Measurements from ENCODE around the gene LRCOL1. TPM values are rescaled to one million over a fixed set of nuclear protein-coding genes. Genes with fewer than 3 reads are reported as not detected.

Gene LRCOL1
- polyA plus RNA-seq, 3 donors, result not detected

DNA sequence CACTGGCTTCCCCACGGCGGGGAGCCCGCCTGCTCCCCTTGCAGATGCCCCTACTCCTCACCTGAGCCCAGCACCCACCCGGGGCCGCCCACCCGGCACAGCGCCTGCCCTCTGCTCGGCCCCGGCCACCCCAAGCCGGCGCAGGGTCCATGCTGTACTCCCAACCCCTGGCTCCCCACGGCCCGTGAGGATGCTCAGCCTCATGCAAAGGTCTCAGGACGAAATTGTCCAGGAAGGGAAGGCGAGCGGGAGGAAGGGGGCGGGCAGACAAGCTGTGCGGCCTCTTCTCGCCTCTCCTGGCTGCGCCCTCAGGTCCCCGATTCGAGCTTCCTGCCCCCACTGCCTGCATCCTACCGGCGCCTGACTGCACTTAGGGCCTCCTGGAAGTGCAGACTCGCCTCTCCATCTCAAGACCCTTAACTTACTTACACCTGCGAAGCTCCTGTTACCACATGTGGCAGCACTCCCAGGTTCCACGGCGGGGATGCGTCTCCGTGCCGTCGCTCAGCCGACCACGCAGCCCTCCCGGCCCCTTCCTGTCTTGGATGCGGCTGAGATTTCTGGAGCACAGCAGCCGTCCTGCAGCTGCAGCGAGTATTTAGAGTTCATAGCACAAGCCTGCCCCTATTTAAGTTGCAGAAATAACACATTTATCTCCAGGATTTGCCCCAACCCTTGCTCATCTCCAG, 18.0 kb downstream of the LRCOL1 start:
- peaks cover 0 to 6% of the 10 kb centered on the region in 2 donors for H3K4me1 ChIP-seq (ENCODE audit: control insufficient read depth in 1 of 2, insufficient read depth in 2 of 2, low read length in 2 of 2)
- DNase-seq, result no peak
- peaks cover 6% of the 10 kb centered on the region for H3K4me1 Mint-ChIP-seq

DNA sequence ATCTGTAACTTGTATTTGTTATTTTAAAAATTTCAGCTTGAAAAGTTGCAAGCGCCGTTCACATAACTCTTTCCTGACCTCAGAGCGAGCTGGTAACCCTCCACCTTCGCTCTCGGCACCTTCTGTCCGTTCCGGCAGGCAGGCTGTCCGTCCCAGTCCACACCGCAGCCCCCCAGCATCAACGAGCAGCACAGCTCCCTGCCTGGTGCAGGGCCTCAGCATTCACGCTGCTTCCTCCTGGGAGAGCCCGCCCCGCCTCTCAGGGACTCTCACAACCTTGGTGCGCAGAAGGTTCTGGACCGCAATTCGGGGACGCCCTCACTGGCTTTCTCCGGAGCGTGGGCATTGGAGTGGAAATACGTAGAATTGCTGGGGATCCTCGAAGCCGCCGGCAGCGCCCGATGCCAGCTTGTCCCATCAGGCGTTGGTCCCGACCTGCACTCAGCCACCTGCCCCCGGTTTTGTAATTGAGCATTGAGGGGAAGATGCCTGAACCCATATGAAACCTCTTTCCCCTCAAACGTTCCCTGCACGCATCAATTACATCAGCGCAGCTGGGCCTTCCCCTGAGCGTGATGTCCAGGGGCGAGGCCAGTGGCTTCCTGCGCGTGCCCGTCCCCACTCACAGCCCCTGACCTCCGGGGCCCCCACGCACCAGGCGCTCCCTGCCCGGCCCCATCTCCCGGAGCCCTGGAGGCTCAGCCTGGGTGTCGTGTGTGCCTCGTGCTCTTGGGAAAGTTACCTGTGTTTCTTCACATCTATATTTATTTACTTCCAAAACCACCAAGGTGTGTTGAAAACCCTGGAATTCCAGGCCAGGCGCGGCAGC, 19.1 kb downstream of the LRCOL1 start:
- H3K36me3 ChIP-seq (replicated peaks in 1 of 2; ENCODE audit: control insufficient read depth in 1 of 2, insufficient read depth in 2 of 2, low read length in 2 of 2), result no peaks in the 10 kb centered on the region
- H3K4me1 ChIP-seq (ENCODE audit: control insufficient read depth in 1 of 2, insufficient read depth in 2 of 2, low read length in 2 of 2), result peaks cover 0 to 5% of the 10 kb centered on the region in 2 donors
- no peaks in the 10 kb centered on the region for H3K36me3 Mint-ChIP-seq
- H3K4me1 Mint-ChIP-seq, result peaks cover 4% of the 10 kb centered on the region
- H3K9ac ChIP-seq (ENCODE audit: insufficient read depth, low read length, poor library complexity, severe bottlenecking), result no peak overlapping the region
- H3K27ac ChIP-seq (ENCODE audit: low read depth in 1 of 2, low read length in 2 of 2), result no peak overlapping the region
- H3K9me3 Mint-ChIP-seq, result peaks cover 0 to 11% (median 4%) of the 10 kb centered on the region in 7 donors
- no peak overlapping the region for H3K4me2 ChIP-seq (replicated peaks; ENCODE audit: extremely low read depth, low read length, poor library complexity, severe bottlenecking)
- WGBS (ENCODE audit: insufficient coverage), result 96% methylated on average over 40 of the region's 45 CpGs
- H2AFZ ChIP-seq (ENCODE audit: insufficient read depth, low read depth, low read length, poor library complexity, severe bottlenecking), result no peak overlapping the region
- no peaks in the 10 kb centered on the region for H3K79me2 ChIP-seq (ENCODE audit: insufficient read depth, low read length)
- intact Hi-C loops (cut with micrococcal nuclease), result no loop called here
- no peaks in the 10 kb centered on the region for H3K9me3 ChIP-seq (replicated peaks in 1 of 2; ENCODE audit: control insufficient read depth in 1 of 2, insufficient read depth in 1 of 2, low read length in 2 of 2)
- TF ChIP-seq, protein P1, sequence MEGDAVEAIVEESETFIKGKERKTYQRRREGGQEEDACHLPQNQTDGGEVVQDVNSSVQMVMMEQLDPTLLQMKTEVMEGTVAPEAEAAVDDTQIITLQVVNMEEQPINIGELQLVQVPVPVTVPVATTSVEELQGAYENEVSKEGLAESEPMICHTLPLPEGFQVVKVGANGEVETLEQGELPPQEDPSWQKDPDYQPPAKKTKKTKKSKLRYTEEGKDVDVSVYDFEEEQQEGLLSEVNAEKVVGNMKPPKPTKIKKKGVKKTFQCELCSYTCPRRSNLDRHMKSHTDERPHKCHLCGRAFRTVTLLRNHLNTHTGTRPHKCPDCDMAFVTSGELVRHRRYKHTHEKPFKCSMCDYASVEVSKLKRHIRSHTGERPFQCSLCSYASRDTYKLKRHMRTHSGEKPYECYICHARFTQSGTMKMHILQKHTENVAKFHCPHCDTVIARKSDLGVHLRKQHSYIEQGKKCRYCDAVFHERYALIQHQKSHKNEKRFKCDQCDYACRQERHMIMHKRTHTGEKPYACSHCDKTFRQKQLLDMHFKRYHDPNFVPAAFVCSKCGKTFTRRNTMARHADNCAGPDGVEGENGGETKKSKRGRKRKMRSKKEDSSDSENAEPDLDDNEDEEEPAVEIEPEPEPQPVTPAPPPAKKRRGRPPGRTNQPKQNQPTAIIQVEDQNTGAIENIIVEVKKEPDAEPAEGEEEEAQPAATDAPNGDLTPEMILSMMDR (IDR thresholded peaks at IDR 0.05), result no peak
- no peak overlapping the region for H3K4me3 ChIP-seq (replicated peaks in 1 of 3; ENCODE audit: low read depth in 2 of 3, low read length in 3 of 3)
- DNase-seq, result no peak
- H3K27ac Mint-ChIP-seq, result peak overlapping the region in 1 of 7 donors; percentile 54
- H4K20me1 ChIP-seq (ENCODE audit: insufficient read depth, low read length), result no peaks in the 10 kb centered on the region
- H3K4me3 Mint-ChIP-seq, result no peak overlapping the region
- peaks cover 13 to 25% (median 13%) of the 10 kb centered on the region in 3 donors for H3K27me3 Mint-ChIP-seq (ENCODE audit: low read depth in 3 of 3)
- peaks cover 0 to 4% of the 10 kb centered on the region in 2 donors for H3K27me3 ChIP-seq (ENCODE audit: control insufficient read depth in 2 of 2, insufficient read depth in 2 of 2, low read length in 2 of 2)

More for the DNA sequence above, 18.0 kb downstream of the LRCOL1 start:
- no peaks in the 10 kb centered on the region for H3K9me3 ChIP-seq (replicated peaks in 1 of 2; ENCODE audit: control insufficient read depth in 1 of 2, insufficient read depth in 1 of 2, low read length in 2 of 2)
- peaks cover 0 to 12% (median 4%) of the 10 kb centered on the region in 7 donors for H3K9me3 Mint-ChIP-seq
- H3K27me3 Mint-ChIP-seq (ENCODE audit: low read depth in 3 of 3), result peaks cover 15 to 27% (median 17%) of the 10 kb centered on the region in 3 donors
- H3K36me3 Mint-ChIP-seq, result no peaks in the 10 kb centered on the region
- no peak overlapping the region for H2AFZ ChIP-seq (ENCODE audit: insufficient read depth, low read depth, low read length, poor library complexity, severe bottlenecking)
- 92% methylated on average over 36 of the region's 38 CpGs for WGBS (ENCODE audit: insufficient coverage)
- no peaks in the 10 kb centered on the region for H3K36me3 ChIP-seq (replicated peaks in 1 of 2; ENCODE audit: control insufficient read depth in 1 of 2, insufficient read depth in 2 of 2, low read length in 2 of 2)
- no peak overlapping the region for H3K4me3 ChIP-seq (replicated peaks in 1 of 3; ENCODE audit: low read depth in 2 of 3, low read length in 3 of 3)
- no peak overlapping the region for H3K4me2 ChIP-seq (replicated peaks; ENCODE audit: extremely low read depth, low read length, poor library complexity, severe bottlenecking)
- no peak overlapping the region for H3K9ac ChIP-seq (ENCODE audit: insufficient read depth, low read length, poor library complexity, severe bottlenecking)
- H3K27ac Mint-ChIP-seq, result peak overlapping the region in 1 of 7 donors; percentile 46
- no peak overlapping the region for H3K27ac ChIP-seq (ENCODE audit: low read depth in 1 of 2, low read length in 2 of 2)
- H3K79me2 ChIP-seq (ENCODE audit: insufficient read depth, low read length), result no peaks in the 10 kb centered on the region
- intact Hi-C loops (cut with micrococcal nuclease), result no loop called here
- no peak overlapping the region for H3K4me3 Mint-ChIP-seq
- no peaks in the 10 kb centered on the region for H4K20me1 ChIP-seq (ENCODE audit: insufficient read depth, low read length)
- TF ChIP-seq, protein P1 (IDR thresholded peaks at IDR 0.05), result no peak
- peaks cover 0 to 6% of the 10 kb centered on the region in 2 donors for H3K27me3 ChIP-seq (ENCODE audit: control insufficient read depth in 2 of 2, insufficient read depth in 2 of 2, low read length in 2 of 2)
